Limb (tissue), 2 donors: Measurements from ENCODE around the gene RAI1.

Source experiments
- DNase-seq, 2 donors: peaks; one replicate each; pipeline ENCODE4 v3.0.0-alpha.2; 2016; ENCODE audit errors: extremely low spot score in 2 of 2

The RAI1 gene

DNA sequence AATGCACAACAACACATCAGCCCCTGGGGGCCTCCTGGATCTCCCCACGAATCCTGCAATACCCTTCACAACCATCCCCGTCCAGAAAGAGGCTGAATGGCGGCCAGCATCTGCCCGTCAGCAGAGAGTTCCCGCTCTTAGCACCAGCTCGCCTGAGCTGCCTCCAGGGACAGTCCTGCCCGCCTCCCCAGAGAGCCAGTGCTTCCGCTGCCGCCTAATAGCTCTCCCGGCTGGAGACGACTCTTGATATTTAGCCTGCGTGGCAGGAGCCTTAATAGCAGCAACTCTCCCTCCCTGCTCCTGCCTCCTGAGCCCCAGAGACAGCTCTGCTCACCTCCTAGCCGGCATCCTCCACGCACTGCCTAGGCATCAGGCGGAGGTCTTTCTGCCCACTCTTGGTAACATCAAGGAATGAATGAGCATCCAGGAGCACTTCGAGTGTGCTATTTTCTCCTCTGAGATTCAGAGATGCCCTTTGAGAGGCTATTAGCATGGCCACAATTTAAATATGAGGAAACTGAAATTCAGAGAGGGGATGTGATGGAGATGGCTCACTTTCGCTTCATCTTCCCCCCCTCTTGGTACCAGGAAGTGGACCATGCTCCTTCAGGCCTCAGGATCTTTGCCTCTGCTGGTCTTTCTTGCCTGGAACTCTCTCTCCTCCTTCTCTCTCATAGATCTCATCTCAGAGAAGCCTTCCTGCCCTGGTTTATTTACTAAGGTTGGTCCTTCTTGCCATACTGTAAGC lies 67.9 kb downstream of the RAI1 start:
- DNase-seq: no peak

DNA sequence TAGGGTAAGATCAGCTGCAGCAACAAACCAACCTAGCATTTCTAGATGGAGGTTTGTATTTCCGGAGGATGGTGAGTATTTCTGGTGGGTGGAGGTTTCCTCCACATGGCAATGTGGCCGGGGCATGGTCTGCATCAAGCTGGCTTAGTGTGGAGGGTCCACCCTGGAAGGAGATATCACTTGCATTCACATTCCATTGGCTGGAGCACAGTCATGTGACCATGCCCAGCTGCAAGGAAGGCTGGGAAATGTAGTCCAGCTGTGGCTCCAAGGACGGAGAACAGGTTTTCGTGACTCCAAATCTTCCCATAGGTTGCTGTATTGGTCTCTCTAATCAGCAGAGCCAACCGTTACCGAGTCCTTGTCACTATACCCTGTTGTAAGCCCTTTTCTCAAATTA lies 68.7 kb downstream of the RAI1 start:
- DNase-seq: peak; percentile 67 to 78

DNA sequence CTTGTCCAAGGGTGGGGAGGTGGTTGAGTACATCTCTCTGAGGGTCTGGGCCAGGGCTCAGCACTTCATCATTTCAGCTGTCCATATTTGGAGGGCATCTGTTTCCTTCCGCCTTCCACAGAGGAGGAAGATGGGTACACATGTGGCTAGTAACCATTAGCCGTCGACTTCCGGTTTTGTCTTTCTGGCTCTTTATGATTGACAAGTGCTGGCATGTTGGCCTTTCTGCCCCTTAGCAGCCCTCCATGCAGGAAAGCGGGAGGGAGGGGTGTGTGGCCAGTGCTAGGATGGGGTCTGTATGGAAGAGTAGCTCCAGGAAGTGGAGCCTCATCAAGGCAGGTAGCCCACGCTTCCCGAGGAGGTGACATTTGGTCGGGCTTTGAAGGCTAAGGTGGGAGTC lies 69.6 kb downstream of the RAI1 start:
- no peak for DNase-seq

DNA sequence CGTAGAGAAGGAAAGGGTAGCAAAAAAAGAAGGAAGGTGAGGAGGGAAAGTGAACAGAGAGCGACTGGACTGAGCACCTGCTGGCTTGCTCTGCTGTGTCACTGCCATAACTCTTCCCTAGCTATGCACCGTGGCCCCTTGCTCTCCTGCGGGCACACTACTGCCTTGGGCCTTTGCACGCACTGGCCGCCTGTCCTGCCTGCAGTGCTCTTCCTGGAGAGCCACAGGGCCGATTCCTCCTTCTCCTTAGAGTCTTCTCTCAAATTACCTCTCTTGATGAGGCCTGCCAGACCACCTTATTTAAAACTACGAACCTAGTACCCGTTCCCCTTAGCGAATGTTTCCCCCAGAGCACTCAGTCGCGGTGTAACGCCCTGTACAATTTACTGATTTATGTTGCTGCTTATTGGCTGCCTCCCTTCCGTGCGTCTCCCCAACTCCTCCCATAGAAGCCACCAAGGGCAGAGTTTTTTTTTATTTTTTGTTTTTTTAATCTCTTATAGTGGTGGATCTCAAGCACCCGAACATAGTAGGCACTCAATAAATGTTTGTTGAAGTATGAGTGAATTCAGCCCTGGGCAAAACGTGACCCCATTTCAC lies 70.3 kb downstream of the RAI1 start:
- no peak for DNase-seq

DNA sequence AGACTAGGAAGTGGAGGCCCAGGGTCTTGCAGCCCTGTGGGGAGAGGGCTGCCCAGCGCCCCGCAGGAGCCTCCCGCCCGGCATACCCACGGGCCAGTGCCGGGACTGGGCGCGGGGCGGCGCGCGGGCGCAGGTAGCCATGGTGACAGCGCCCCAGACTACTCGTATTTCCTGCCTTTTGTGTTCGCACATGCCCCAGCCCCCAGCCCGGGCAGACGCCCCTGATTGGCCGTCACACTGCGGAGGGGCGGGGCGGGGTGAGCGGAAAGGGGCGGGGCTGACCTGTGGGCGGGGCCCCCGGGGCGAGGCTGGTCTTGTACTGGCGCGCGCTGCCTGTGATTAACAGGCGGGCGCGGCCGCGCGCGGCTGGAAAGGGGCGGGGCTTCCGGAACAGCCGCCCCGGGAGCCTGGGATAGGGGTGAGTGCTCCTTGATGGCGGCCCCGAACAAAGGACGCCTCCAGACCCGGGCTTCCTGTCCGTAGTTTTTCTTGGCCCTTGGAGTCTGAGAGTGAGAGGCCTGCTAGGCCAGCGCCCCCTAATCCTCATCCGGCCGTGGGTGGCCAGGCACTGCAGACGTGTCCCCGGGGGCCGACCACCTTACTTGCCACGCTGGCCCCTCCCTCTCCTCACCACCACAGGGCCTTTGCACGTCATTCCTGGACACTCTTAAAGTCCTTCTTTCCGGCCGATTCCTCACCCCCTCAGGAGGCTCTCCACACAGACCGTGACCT lies 71.0 kb downstream of the RAI1 start:
- peak; percentile 92 to 99 for DNase-seq

DNA sequence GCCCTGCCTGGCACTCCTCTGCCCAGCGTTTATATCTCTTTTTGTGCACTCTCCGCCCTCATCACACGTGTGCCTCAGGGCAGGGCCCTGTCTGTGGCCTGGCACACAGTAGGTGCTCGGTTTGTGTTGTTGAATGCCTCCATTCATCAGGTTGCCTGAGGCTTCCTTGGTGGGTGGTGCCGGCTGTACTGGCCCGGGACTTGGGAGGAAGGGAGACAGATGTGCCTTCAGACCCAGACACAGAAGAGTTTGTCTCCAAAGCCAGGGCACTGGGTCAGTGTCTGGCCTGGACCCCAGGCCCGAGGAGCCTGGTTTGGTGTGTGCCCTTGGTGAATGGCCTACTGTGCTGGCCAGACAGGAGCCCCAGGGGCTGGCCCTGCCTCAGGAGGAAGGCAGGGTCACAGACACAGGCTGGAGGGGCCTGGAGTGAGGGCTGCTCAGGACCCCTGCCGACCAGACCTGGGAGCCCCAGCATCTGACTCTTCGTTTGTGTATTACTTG lies 71.6 kb downstream of the RAI1 start:
- DNase-seq: peak in 1 of 2 donors; percentile 52

DNA sequence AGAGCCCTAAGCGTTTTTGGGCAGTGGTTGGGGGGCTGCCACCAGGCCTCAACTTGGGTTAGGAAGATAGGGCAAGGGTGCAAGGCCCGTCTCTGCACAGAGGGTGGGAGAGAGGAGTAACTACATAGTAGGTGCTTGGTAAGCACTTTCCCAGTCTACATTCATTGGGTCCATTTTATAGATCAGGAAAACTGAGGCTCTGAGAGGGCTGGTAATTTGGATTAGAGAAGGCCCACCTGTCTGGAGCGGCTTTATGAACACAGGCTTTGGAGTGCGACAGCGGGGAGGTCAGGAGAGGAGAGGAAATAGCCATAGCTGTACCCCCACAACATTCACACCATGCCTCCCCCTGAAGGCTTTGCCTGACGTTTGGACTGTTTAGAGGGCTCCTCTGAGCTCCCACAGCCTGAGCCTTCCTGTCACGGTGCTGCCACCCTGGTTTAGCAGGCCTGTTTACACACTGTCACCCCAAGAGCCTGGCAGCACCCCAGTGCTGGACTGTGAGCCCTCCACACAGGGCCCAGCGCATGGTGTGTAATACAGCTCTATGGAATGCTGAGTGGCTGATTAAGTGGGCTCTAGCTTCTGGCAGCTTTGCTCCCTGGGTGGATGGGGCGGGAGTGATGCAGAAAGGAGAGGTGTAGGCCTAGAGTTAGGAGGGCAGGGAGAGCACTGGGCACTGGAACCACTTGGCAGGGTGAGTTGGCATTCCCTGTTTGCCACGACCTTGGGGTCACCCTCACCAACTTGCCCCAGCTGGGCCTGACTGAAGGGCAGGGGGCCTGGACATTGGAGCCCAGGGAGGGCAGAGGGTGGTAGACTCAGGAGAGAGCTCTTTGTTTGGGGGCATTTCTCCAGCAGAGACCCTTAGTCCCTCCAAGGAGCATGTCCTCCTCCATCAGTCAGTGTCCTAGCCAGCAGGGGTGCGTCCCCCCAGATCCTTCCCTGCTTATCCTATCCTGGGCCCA lies 73.7 kb downstream of the RAI1 start:
- DNase-seq: no peak

DNA sequence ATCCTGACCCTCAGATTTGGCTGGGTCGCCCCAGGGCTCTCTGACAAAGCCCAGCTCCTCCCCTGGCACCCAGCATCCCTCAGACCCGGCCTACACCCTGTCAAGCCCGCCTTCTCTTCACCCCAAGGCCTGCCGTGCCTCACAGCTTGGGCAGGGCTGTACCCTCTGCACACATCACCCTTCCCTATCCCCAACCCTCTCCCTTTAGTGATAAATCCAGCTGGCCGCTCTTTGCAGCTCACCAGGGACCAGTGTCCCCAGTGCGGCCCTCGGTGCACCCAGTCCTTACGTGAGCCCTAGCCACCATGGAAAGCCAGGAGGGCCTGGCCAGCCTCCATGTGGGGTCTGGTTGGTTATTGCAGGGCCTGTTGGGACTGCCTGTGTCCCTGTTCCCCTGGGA lies 74.5 kb downstream of the RAI1 start:
- DNase-seq: no peak

DNA sequence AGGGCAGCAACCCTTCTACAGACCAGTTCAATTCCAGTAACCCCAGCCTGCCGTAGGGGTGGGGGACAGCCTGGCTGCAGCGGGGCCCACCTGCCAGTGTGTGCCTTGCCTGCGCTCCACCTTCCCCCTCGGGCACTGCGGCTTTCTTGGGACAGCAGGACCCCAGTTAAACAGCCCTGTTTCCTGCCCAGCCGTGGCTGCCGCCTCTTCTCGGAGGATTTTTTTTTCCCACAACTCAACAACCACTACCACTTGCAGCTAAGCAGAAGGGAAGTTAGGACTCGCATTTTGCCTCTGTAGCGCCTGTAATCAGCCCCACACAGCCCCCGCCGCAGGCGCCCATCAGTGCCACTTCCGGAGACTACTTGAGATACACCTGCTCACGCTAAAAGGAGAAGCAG lies 76.1 kb downstream of the RAI1 start:
- no peak for DNase-seq

DNA sequence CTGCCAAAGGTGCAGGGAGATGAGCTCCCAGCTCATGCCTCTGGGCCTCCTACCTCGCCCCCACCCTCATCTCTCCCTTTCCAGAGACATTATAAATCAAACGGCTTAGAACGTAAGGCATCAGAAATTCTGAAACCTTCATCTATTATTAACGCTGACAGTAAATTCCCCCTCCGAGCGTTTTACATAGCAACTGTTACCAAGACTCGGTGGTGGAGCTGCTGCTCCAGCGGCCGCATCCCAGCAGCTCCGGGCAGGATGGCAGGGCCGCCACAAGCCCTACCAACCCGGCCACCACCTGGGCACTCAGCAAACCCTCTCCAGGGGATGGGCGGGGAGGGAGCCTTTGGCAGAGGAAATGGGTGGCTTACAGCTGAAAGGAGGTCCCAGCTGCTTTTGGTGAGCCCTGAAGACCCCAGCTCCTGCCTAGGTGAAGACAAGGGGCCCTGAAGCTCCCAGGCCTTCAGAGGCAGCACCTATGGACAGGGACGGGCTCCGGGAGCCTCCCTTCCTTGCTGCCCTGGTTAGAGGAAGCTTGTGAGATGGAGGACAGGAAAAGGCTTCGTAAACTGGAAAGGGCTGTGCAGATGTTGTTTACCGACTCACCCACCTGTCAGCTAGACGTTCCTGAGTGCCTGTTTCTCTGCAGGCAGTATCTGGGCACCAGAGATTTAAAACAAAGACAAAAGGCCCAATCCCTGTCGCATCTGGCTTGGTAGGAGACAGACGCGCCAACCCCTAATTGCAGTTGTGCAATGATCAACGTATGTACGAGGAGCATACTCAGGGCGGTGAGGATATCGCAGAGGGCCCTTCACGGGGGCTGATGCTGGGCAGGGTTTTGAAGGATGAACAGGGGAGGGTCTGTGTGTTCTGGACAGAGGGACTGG lies 76.9 kb downstream of the RAI1 start:
- DNase-seq: no peak

DNA sequence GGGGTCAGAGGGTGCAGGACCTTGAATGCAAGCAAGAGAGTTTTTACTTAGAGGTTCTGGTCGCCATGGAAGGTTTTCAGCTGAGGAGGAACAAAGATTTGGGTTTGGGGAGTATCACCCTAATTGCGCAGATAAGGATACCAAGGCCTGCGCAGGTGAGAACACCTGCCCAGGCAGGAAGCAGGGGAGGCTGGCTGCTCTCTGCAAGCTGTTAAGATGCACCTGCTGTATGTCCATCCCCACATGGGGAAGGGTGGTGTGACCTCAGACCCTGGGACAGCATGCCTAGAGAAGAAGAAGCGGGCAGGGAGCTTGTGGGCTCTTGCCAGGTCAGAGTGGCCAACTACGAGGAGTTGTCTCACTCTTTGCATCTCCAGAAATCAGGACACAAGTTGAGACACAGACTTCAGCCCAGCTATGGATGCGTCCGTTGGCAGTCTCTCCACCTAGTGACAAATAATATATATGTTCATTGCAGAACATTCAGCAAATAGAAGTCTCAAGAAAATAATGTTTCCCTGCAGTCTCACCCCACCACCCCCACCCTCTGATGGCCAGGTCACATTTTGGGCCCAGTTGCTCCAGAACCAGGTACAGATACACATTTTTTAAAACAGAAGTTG lies 77.8 kb downstream of the RAI1 start:
- DNase-seq: no peak

DNA sequence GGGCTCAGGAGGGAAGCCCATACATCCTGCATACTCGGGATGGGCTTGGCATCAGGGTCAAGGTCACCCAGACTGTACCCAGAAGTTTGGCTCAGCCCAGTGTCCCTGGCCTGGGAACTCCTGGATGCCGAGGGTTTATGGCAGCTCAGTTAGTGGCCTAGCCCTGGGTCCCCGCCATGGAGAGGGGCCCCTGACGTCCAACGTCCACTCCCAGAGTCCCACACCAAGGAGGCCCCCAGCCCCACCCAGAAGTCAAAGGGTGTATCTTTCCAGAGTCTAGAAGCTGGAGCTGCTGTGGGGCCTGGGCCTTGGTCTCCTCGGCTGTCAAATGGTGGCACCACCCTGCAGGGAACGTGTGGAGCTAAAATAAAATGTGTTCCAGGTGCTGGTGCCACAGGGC lies 79.1 kb downstream of the RAI1 start:
- no peak for DNase-seq

DNA sequence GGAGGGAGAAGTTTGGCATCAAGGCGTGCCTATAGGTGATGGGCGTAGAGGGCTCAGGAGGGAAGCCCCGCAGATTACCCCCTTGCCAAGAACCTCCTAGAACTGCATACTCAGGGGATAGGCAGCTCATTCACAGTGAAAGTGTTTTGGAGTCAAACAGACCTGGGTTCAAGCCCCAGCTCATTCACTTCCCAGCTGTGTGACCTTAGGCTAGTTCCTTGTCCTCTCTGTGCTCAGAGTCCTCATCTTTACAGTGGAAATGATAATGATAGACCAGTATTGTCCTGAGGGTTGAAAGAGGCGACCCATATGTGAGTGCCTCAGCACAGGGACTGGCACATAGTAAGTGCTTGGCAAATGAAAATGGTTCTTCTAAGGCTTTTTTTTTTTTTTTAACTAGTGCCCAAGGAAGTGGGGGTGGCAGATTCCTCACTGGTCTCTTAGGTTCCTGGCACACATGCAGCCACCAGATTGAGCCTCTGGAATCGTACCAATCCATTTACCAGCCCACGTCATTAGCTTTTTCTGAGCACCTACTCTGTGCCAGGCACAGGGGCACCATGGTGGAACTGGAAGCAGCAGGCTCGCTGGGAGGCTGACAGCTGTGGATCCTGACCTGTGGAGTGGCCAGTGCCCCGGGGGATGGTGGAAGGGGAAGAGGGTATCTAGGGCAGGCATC lies 79.8 kb downstream of the RAI1 start:
- DNase-seq: no peak

DNA sequence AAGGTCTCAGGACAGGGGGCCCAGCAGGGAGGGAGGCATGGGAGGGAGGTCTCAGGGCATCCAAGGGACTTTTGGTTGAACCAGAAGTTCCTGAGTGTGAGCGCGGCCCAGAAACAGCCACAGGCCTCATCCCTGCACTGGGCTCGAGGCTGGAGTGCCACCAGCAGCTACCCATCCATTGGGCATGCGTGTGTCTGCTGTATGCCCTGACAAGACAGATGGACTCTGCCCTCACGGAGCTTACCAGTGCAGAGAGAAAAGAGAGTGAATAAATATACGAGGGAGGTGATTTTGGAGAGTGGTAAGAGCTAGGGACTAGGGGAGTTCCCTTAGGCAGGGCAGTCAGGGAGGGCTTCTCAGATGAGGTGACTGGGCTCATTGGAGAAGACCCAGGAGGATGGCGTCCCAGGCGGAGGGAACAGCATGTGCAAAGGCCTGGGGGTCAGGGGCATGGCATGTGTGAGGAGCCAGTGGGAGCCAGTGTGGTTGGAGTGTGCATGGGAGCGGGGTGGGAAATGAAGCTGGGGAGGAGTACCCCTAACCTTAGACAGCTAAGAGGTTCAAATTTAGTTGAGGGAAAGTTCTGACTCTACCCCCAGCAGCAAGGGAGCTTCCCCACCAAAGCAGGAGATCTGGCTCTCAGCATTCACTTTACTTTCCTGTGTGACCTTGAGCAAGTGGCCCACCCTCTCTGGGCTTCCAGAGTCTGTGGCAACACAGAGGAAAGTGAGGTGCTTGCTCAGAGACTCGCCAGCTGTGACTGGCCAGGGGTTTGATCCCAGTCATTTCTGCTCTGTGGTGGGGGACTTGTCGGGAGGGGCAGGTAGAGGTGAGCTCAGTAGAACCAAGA lies 80.9 kb downstream of the RAI1 start:
- DNase-seq: no peak

DNA sequence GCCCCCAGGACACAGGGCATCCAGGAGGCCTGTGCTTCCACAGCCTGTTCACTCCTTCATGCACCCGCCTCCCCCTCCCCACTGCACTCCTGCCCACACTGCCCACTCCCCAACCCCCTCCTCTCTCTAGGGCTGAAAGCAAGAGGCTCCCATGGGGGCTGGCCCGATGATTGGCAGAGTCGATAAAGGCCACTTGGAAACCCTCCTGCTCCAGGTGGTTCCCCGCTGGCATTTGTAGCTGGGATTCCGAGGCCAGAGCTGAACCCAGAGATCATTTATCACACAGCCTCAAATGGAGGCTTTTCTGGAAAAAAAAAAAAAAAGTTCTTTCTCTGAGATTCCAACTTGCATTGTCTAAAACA lies 81.5 kb downstream of the RAI1 start:
- no peak for DNase-seq

DNA sequence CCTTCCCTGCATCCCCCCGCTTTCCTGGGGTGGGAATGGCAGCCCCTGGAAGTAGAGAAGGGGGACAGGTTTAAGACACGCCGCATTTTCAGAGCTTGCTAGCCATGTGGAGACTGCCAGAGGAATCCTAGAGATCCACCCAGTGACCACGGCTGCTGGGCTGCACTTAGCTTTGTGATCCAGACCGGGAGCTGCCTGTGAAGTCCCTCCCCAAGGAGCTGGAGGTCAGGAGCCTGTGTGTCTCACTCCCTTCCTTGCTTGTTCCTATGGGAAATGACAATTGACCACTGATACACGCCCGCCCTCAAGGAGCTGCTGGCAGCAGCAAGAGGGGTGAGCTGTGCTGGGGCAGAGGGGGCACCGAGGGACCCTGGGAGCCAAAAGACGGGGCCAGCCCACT lies 81.9 kb downstream of the RAI1 start:
- no peak for DNase-seq

DNA sequence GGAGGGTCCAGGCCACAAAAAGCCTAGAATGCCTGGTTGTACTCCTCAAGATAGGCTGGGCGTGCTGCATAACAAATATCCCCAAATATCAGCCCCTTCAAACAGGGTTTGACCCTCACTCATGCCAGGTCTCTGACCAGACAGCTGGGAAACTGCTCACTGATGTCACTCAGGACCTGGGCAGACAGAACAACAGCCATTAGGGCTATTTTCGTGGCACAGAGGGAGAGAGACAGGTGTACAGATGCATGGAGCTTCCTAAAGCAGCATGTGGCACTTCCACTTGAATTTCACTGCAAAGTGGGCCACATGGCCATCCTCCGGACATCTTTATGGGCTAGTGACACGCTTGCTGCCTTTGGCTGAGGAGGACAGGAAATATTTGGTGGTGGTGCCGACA lies 82.5 kb downstream of the RAI1 start:
- DNase-seq: no peak

DNA sequence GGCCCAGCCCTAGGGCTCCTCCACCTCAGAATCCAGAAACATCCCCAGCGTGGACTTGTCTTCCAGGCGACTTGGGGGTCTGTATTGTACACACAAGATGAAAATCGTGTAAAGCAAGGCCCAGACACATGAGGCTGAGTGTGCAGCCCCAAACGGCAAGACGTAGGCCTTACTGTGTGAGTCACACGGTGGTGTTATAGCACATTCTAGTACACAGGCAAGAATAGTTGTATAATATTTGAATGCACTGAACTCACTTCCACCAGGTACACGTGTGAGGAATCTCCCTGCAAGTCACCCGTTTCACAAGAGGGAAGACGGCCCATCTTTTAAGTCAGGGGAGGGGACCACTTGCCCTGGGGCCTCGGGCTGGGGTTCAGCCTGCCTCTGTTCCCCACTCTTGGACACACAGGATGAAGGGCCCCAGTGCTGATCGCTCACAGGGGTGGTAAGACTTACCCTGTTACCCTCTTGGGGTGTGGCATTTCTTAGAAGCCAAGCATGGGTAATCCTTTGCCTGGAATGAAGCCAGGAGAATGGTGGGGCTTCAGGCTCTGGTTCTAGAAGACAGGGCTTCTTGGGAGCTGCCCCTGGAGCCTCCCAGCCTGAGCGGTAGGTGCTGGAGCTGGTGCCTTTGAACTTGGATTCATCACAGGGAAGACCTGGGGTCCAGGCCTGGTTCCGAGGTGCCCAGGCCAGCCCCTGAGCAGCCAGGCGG lies 84.3 kb downstream of the RAI1 start:
- DNase-seq: no peak
